Neural progenitor cell (in vitro differentiated cells): Measurements from ENCODE around the gene PDE7B. TPM values are rescaled to one million over a fixed set of nuclear protein-coding genes. Genes with fewer than 3 reads are reported as not detected.
A peak's percentile ranks its signal among the peaks of the same experiment; 100 is the strongest.

ENCODE experiments used
- DNase-seq: peaks from one replicate; pipeline ENCODE4 v3.0.0-alpha.2; 2016; ENCODE audit warnings: low spot score
- H2AFZ ChIP-seq: fragments of 200-600 bp; sonication (generic); replicated peaks from 2 replicates; pipeline ENCODE4 v1.6.1; 2016; ENCODE audit warnings: antibody characterized with exemption
- H3F3A ChIP-seq: fragments of 200-600 bp; sonication (generic); 2 replicates; pipeline ENCODE4 v1.6.1; 2016; ENCODE audit warnings: antibody characterized with exemption, low read depth
- H3K27ac ChIP-seq: fragments of 200-600 bp; sonication (generic); 2 replicates; pipeline ENCODE4 v1.5.1; 2016; ENCODE audit warnings: mild to moderate bottlenecking
- H3K27me3 ChIP-seq: fragments of 200-600 bp; sonication (generic); 2 replicates; pipeline ENCODE4 v1.6.1; 2016; ENCODE audit warnings: mild to moderate bottlenecking, moderate library complexity
- H3K36me3 ChIP-seq: fragments of 200-600 bp; sonication (generic); 2 replicates; pipeline ENCODE4 v1.5.1; 2016
- H3K4me1 ChIP-seq: fragments of 200-600 bp; sonication (generic); 2 replicates; pipeline ENCODE4 v1.6.1; 2016; ENCODE audit warnings: mixed run types
- H3K4me2 ChIP-seq: fragments of 200-600 bp; sonication (generic); 2 replicates; pipeline ENCODE4 v1.6.1; 2016
- H3K4me3 ChIP-seq: fragments of 200-600 bp; sonication (generic); 2 replicates; pipeline ENCODE4 v1.5.1; 2016
- H3K79me2 ChIP-seq: fragments of 200-600 bp; sonication (generic); 2 replicates; pipeline ENCODE4 v1.6.1; 2016; ENCODE audit warnings: low read depth
- H3K9ac ChIP-seq: fragments of 200-600 bp; sonication (generic); 2 replicates; pipeline ENCODE4 v1.6.1; 2016
- H3K9me3 ChIP-seq: fragments of 200-600 bp; sonication (generic); 2 replicates; pipeline ENCODE4 v1.5.1; 2016; ENCODE audit warnings: low read depth
- H4K20me1 ChIP-seq: fragments of 200-600 bp; sonication (generic); 2 replicates; pipeline ENCODE4 v1.6.1; 2016; ENCODE audit warnings: low read depth
- H3K27ac Mint-ChIP-seq: 3 replicates; pipeline ENCODE4 v1.8.0; 2021; ENCODE audit warnings: mixed read lengths
- H3K27me3 Mint-ChIP-seq: 2 replicates; pipeline ENCODE4 v1.8.0; 2022; ENCODE audit warnings: low read depth, mild to moderate bottlenecking, inconsistent platforms, moderate library complexity, mixed read lengths; ENCODE audit not compliant: insufficient read depth
- H3K36me3 Mint-ChIP-seq: 3 replicates; pipeline ENCODE4 v1.8.0; 2021; ENCODE audit warnings: mixed read lengths
- H3K4me1 Mint-ChIP-seq: 3 replicates; pipeline ENCODE4 v1.8.0; 2021; ENCODE audit warnings: mixed read lengths
- H3K4me3 Mint-ChIP-seq: 3 replicates; pipeline ENCODE4 v1.8.0; 2021; ENCODE audit warnings: mild to moderate bottlenecking, moderate library complexity, mixed read lengths
- H3K9me3 Mint-ChIP-seq: 3 replicates; pipeline ENCODE4 v1.8.0; 2020; ENCODE audit warnings: mixed read lengths
- CTCF ChIP-seq: fragments of 200-600 bp; sonication (generic); IDR thresholded peaks from 2 replicates; pipeline ENCODE4 v1.5.1; 2017; ENCODE audit warnings: antibody characterized with exemption, mild to moderate bottlenecking
- EZH2 ChIP-seq: fragments of 200-600 bp; sonication (generic); IDR thresholded peaks from 2 replicates; pipeline ENCODE4 v1.6.1; 2017; ENCODE audit warnings: antibody characterized with exemption, mild to moderate bottlenecking, moderate library complexity
- EZH2phosphoT487 ChIP-seq: fragments of 200-600 bp; sonication (generic); IDR thresholded peaks from 2 replicates; pipeline ENCODE4 v1.6.1; 2017; ENCODE audit warnings: antibody characterized with exemption
- total RNA-seq: library from RNA; depleted of rRNA; stranded (reverse); fragments of >200 nt; gene quantifications from 2 replicates; pipeline ENCODE4 v1.2.3, GENCODE V29; 2015; ENCODE audit warnings: low replicate concordance

Gene PDE7B
- total RNA-seq, 1 donor from 2014 or later, result 0.04 TPM

- Histone ChIP-seq H3K9me3 (no peaks in the 10 kb centered on the region), H4K20me1 (no peaks in the 10 kb centered on the region), H3K36me3 (no peaks in the 10 kb centered on the region), H3K9ac (no peak overlapping the region), H2AFZ (no peak overlapping the region), H3F3A (no peaks in the 10 kb centered on the region), H3K27me3 (no peaks in the 10 kb centered on the region), H3K4me1 (peaks cover 12% of the 10 kb centered on the region), H3K79me2 (no peaks in the 10 kb centered on the region), H3K4me3 (no peak overlapping the region), H3K27ac (no peak overlapping the region), H3K4me2 (no peak overlapping the region)
- TF ChIP-seq CTCF, result no peak
- no peak for TF ChIP-seq EZH2
- TF ChIP-seq EZH2phosphoT487, result no peak
- no peaks in the 10 kb centered on the region for H3K36me3 Mint-ChIP-seq
- H3K27me3 Mint-ChIP-seq, result peaks cover 7% of the 10 kb centered on the region
- peak overlapping the region; percentile 76 for H3K4me3 Mint-ChIP-seq
- DNase-seq, result no peak
- peaks cover 50% of the 10 kb centered on the region for H3K4me1 Mint-ChIP-seq
- H3K9me3 Mint-ChIP-seq, result peaks cover 4% of the 10 kb centered on the region
- H3K27ac Mint-ChIP-seq, result peak overlapping the region; percentile 98
Observed at GRCh38 chr6:136111831-136112230, 260.3 kb downstream of the PDE7B start.

GRCh38 chr6:136112262-136112661 lies 260.8 kb downstream of the PDE7B start:
- Mint-ChIP-seq H3K36me3 (no peaks in the 10 kb centered on the region), H3K4me1 (peaks cover 50% of the 10 kb centered on the region), H3K4me3 (peak overlapping the region; percentile 9), H3K27me3 (peaks cover 7% of the 10 kb centered on the region), H3K27ac (peak overlapping the region; percentile 91), H3K9me3 (peaks cover 4% of the 10 kb centered on the region)
- Histone ChIP-seq H3K27me3 (no peaks in the 10 kb centered on the region), H4K20me1 (no peaks in the 10 kb centered on the region), H3K4me1 (peaks cover 12% of the 10 kb centered on the region), H3K9me3 (no peaks in the 10 kb centered on the region), H3K4me3 (no peak overlapping the region), H2AFZ (no peak overlapping the region), H3K9ac (no peak overlapping the region), H3F3A (no peaks in the 10 kb centered on the region), H3K36me3 (no peaks in the 10 kb centered on the region), H3K79me2 (no peaks in the 10 kb centered on the region), H3K4me2 (no peak overlapping the region), H3K27ac (no peak overlapping the region)
- no peak for DNase-seq
- TF ChIP-seq EZH2, result no peak
- TF ChIP-seq EZH2phosphoT487, result no peak
- no peak for TF ChIP-seq CTCF

- Mint-ChIP-seq H3K4me3 (peak overlapping the region; percentile 14), H3K9me3 (peaks cover 1% of the 10 kb centered on the region), H3K36me3 (no peaks in the 10 kb centered on the region), H3K27me3 (peaks cover 7% of the 10 kb centered on the region), H3K4me1 (peaks cover 43% of the 10 kb centered on the region), H3K27ac (peak overlapping the region; percentile 90)
- no peaks in the 10 kb centered on the region for H3K36me3 ChIP-seq
- H3K9ac ChIP-seq, result no peak overlapping the region
- no peaks in the 10 kb centered on the region for H3K9me3 ChIP-seq
- peaks cover 12% of the 10 kb centered on the region for H3K4me1 ChIP-seq
- peak overlapping the region; percentile 91 for H2AFZ ChIP-seq
- H3K27me3 ChIP-seq, result no peaks in the 10 kb centered on the region
- TF ChIP-seq EZH2phosphoT487, result no peak
- no peak for TF ChIP-seq CTCF
- TF ChIP-seq EZH2, result no peak
- H4K20me1 ChIP-seq, result no peaks in the 10 kb centered on the region
- H3K27ac ChIP-seq, result no peak overlapping the region
- H3K79me2 ChIP-seq, result no peaks in the 10 kb centered on the region
- H3K4me3 ChIP-seq, result no peak overlapping the region
- H3F3A ChIP-seq, result no peaks in the 10 kb centered on the region
- peak overlapping the region; percentile 40 for H3K4me2 ChIP-seq
- peak; percentile 77 for DNase-seq
Observed at GRCh38 chr6:136113736-136114173, 262.3 kb downstream of the PDE7B start.
